Measurements from ENCODE around the gene VAPA.

Gene VAPA

GRCh38 chr18:9958861-9959399 lies 45.1 kb downstream of the VAPA start:
- Histone ChIP-seq H3K79me2 (ENCODE audit: insufficient read depth, low read length) (no peaks in the 10 kb centered on the region), H3K27me3 (ENCODE audit: insufficient read depth, low read length, poor library complexity, severe bottlenecking) (no peaks in the 10 kb centered on the region), H3K4me1 (ENCODE audit: insufficient read depth, low read length, poor library complexity, severe bottlenecking) (no peaks in the 10 kb centered on the region), H3K9me2 (replicated peaks; ENCODE audit: low read depth, low read length) (no peaks in the 10 kb centered on the region), H3K36me3 (ENCODE audit: insufficient read depth, low read length) (peaks cover 28% of the 10 kb centered on the region), H3K9me3 (ENCODE audit: insufficient read depth, low read depth, low read length) (no peaks in the 10 kb centered on the region), H2AFZ (ENCODE audit: low read length) (no peak overlapping the region), H3K4me3 (ENCODE audit: low read length, poor library complexity, severe bottlenecking) (no peak overlapping the region), H3K4me2 (ENCODE audit: low read depth, low read length, poor library complexity, severe bottlenecking) (no peak overlapping the region), H3F3A (ENCODE audit: low read depth) (no peaks in the 10 kb centered on the region), H3K9ac (ENCODE audit: low read depth, low read length, poor library complexity, severe bottlenecking) (no peak overlapping the region), H4K20me1 (ENCODE audit: insufficient read depth, low read length, poor library complexity, severe bottlenecking) (no peaks in the 10 kb centered on the region)
- no peak for TF ChIP-seq EZH2phosphoT487 (IDR thresholded peaks at IDR 0.05; ENCODE audit: borderline replicate concordance)
- TF ChIP-seq CTCF (conservative IDR thresholded peaks at IDR 0.05; ENCODE audit: low read length): no peak

GRCh38 chr18:9959564-9959963 lies 45.7 kb downstream of the VAPA start:
- no peaks in the 10 kb centered on the region for H3F3A ChIP-seq (ENCODE audit: low read depth)
- no peaks in the 10 kb centered on the region for H4K20me1 ChIP-seq (ENCODE audit: insufficient read depth, low read length, poor library complexity, severe bottlenecking)
- no peaks in the 10 kb centered on the region for H3K27me3 ChIP-seq (ENCODE audit: insufficient read depth, low read length, poor library complexity, severe bottlenecking)
- no peak overlapping the region for H3K4me3 ChIP-seq (ENCODE audit: low read length, poor library complexity, severe bottlenecking)
- no peak overlapping the region for H3K4me2 ChIP-seq (ENCODE audit: low read depth, low read length, poor library complexity, severe bottlenecking)
- no peak overlapping the region for H3K9ac ChIP-seq (ENCODE audit: low read depth, low read length, poor library complexity, severe bottlenecking)
- no peak overlapping the region for H2AFZ ChIP-seq (ENCODE audit: low read length)
- H3K79me2 ChIP-seq (ENCODE audit: insufficient read depth, low read length): no peaks in the 10 kb centered on the region
- no peaks in the 10 kb centered on the region for H3K9me3 ChIP-seq (ENCODE audit: insufficient read depth, low read depth, low read length)
- peaks cover 22% of the 10 kb centered on the region for H3K36me3 ChIP-seq (ENCODE audit: insufficient read depth, low read length)
- H3K4me1 ChIP-seq (ENCODE audit: insufficient read depth, low read length, poor library complexity, severe bottlenecking): no peaks in the 10 kb centered on the region
- no peaks in the 10 kb centered on the region for H3K9me2 ChIP-seq (replicated peaks; ENCODE audit: low read depth, low read length)
- no peak for TF ChIP-seq EZH2phosphoT487 (IDR thresholded peaks at IDR 0.05; ENCODE audit: borderline replicate concordance)
- no peak for TF ChIP-seq CTCF (conservative IDR thresholded peaks at IDR 0.05; ENCODE audit: low read length)

GRCh38 chr18:9960258-9960904 lies 46.6 kb downstream of the VAPA start:
- H3K4me1 ChIP-seq (ENCODE audit: insufficient read depth, low read length, poor library complexity, severe bottlenecking): no peaks in the 10 kb centered on the region
- no peaks in the 10 kb centered on the region for H3K79me2 ChIP-seq (ENCODE audit: insufficient read depth, low read length)
- H3F3A ChIP-seq (ENCODE audit: low read depth): no peaks in the 10 kb centered on the region
- H3K36me3 ChIP-seq (ENCODE audit: insufficient read depth, low read length): peaks cover 13% of the 10 kb centered on the region; the same call in 1 of the 2 replicates
- H3K9me2 ChIP-seq (replicated peaks; ENCODE audit: low read depth, low read length): no peaks in the 10 kb centered on the region
- no peak overlapping the region for H3K4me2 ChIP-seq (ENCODE audit: low read depth, low read length, poor library complexity, severe bottlenecking)
- no peak overlapping the region for H2AFZ ChIP-seq (ENCODE audit: low read length)
- H3K4me3 ChIP-seq (ENCODE audit: low read length, poor library complexity, severe bottlenecking): no peak overlapping the region
- H3K9ac ChIP-seq (ENCODE audit: low read depth, low read length, poor library complexity, severe bottlenecking): no peak overlapping the region
- TF ChIP-seq EZH2phosphoT487 (IDR thresholded peaks at IDR 0.05; ENCODE audit: borderline replicate concordance): no peak
- TF ChIP-seq CTCF (conservative IDR thresholded peaks at IDR 0.05; ENCODE audit: low read length): no peak
- H3K9me3 ChIP-seq (ENCODE audit: insufficient read depth, low read depth, low read length): no peaks in the 10 kb centered on the region
- no peaks in the 10 kb centered on the region for H4K20me1 ChIP-seq (ENCODE audit: insufficient read depth, low read length, poor library complexity, severe bottlenecking)
- H3K27me3 ChIP-seq (ENCODE audit: insufficient read depth, low read length, poor library complexity, severe bottlenecking): no peaks in the 10 kb centered on the region

All from Loucy (cell line).